Measurements from ENCODE around the gene COL6A1. TPM values are rescaled to one million over a fixed set of nuclear protein-coding genes. Genes with fewer than 3 reads are reported as not detected.
A peak's percentile ranks its signal among the peaks of the same experiment; 100 is the strongest.

Gene COL6A1
- total RNA-seq, 4 donors from 2014 or later, result 356 to 669 (median 427) TPM

DNA sequence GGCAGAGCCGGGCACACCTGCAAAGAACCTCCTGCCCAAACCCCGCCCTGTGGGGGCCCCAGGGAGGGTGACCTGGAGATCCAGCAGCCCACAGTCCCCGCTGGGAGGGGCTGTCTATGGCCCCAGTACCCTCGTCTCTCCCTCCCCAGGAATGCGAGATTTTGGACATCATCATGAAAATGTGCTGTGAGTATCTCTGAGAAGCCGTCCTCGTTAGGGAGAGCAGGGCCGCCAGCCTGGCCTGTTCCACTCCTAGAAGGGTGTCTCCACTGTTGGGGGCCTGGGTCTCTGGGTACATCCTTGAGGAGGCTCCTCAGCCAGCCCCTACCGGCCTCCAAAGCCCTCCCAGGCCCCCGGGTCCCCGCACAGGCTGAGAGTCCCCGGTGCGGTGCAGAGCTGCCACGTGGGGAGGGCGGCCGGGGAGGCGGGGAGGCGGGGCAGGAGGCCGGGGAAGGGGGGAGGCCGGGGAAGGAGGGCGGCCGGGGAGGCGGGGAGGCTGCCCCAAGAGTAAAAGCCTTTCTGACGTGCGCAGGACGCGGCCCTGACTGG is 18.7 kb downstream of the COL6A1 start:
- peaks cover 0 to 3% (median 0%) of the 10 kb centered on the region in 4 donors for H3K4me1 ChIP-seq
- H3K4me3 ChIP-seq, result no peak overlapping the region
- WGBS, 2 donors, result 79 to 84% methylated on average over 18 to 22 of the region's 27 CpGs
- TF ChIP-seq CTCF (IDR thresholded peaks at IDR 0.05), result no peak
- no peak for TF ChIP-seq POLR2A (IDR thresholded peaks at IDR 0.05)
- no peak for TF ChIP-seq EP300 (IDR thresholded peaks at IDR 0.05)
- no peaks in the 10 kb centered on the region for H3K9me3 ChIP-seq
- no peaks in the 10 kb centered on the region for H3K27me3 ChIP-seq
- peak in 1 of 2 donors; percentile 15 for DNase-seq (ENCODE audit: low spot score in 2 of 2)
- H3K27ac ChIP-seq, result peak overlapping the region in 2 of 4 donors; percentile 26 to 67
- H3K36me3 ChIP-seq, result peaks cover 0 to 97% (median 0%) of the 10 kb centered on the region in 3 donors

DNA sequence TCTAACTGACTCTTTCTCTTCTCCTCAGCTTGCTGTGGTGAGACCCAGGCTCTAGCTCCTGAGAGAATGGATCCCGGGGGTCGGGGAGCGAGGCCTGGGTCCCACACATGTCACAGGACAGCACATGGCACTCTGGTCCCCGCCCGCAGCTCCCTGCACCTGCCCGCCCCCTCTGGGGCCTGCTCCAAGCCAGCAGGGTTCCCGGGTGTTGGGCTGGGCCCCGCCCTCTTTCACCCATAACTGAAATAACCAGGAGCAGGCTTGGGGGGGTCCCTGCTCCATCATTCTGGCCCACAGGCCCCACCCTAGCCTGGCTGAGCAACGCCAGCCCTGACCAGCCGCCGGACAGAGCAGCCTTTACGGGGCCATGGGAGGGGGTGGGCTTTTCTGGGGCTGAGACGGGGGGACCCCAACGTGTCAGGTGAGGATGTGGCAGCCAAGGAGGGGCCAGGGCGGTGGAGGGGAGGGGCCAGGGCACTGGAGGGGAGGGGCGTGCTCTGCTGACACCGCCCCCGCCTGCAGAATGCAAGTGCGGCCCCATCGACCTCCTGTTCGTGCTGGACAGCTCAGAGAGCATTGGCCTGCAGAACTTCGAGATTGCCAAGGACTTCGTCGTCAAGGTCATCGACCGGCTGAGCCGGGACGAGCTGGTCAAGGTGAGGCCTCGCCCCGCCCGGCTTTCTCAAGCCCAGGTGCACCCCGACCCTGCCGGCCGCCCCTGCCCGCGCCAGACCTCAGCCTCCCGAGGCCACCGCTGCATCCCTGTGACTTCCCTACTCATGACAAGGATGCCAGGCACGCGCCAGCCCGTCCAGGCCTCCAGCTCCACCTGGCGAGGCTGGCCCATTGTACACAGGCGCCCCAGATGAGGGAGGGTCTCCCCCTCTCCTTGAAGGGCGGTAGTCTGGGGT is 19.4 kb downstream of the COL6A1 start:
- peak in 1 of 2 donors; percentile 15 for DNase-seq (ENCODE audit: low spot score in 2 of 2)

GRCh38 chr21:46001821-46002681 is 20.5 kb downstream of the COL6A1 start:
- TF ChIP-seq CTCF (IDR thresholded peaks at IDR 0.05) (no peak), EP300 (IDR thresholded peaks at IDR 0.05) (no peak), POLR2A (IDR thresholded peaks at IDR 0.05) (no peak)
- DNase-seq (ENCODE audit: low spot score in 2 of 2), result peak in 1 of 2 donors; percentile 14
- 81 to 95% methylated on average over 16 to 35 of the region's 51 CpGs for WGBS, 2 donors
- no peak overlapping the region for H3K4me3 ChIP-seq
- H3K9me3 ChIP-seq, result no peaks in the 10 kb centered on the region
- no peaks in the 10 kb centered on the region for H3K27me3 ChIP-seq
- peaks cover 0 to 79% (median 0%) of the 10 kb centered on the region in 3 donors for H3K36me3 ChIP-seq
- no peak overlapping the region for H3K27ac ChIP-seq
- H3K4me1 ChIP-seq, result no peaks in the 10 kb centered on the region

More for the DNA sequence above, 19.4 kb downstream of the COL6A1 start:
- no peaks in the 10 kb centered on the region for H3K4me1 ChIP-seq
- peak overlapping the region in 2 of 4 donors; percentile 26 to 67 for H3K27ac ChIP-seq
- H3K27me3 ChIP-seq, result no peaks in the 10 kb centered on the region
- TF ChIP-seq POLR2A (IDR thresholded peaks at IDR 0.05) (no peak), EP300 (IDR thresholded peaks at IDR 0.05) (no peak), CTCF (IDR thresholded peaks at IDR 0.05) (no peak)
- no peak overlapping the region for H3K4me3 ChIP-seq
- no peaks in the 10 kb centered on the region for H3K9me3 ChIP-seq
- 66 to 67% methylated on average over 38 to 43 of the region's 44 CpGs for WGBS, 2 donors
- H3K36me3 ChIP-seq, result peaks cover 0 to 89% (median 0%) of the 10 kb centered on the region in 3 donors

DNA sequence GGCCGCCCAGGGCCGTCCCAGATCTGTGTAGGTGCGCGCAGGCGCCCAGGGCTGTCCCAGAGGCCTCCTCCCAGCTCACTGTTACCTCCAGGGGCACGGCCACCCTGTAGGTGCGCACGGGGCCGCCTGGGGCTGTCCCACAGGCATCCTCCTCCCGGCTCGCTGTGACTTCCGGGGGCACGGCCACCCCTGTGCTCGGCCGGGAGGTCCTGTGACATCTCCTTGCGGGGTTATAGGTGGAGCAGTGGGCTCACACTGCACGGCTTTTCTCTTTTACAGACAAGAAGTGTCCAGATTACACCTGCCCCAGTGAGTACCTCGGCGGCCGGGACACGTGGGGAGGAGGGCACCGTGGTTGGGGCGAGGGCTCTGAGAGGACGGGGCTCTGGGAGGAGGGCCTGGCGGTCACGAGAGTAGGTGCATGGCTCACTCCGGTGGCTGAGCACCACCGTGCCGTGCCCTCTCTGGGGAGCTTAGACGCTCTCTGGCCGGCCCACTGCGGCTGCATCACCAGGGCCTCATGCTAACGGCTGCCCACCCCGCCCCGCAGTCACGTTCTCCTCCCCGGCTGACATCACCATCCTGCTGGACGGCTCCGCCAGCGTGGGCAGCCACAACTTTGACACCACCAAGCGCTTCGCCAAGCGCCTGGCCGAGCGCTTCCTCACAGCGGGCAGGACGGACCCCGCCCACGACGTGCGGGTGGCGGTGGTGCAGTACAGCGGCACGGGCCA is 21.4 kb downstream of the COL6A1 start:
- no peaks in the 10 kb centered on the region for H3K27me3 ChIP-seq
- no peak overlapping the region for H3K27ac ChIP-seq
- H3K4me1 ChIP-seq, result no peaks in the 10 kb centered on the region
- peaks cover 0 to 69% (median 0%) of the 10 kb centered on the region in 3 donors for H3K36me3 ChIP-seq
- H3K4me3 ChIP-seq, result no peak overlapping the region
- WGBS, 2 donors, result 87 to 98% methylated on average over 41 to 43 of the region's 54 CpGs
- no peaks in the 10 kb centered on the region for H3K9me3 ChIP-seq
- DNase-seq (ENCODE audit: low spot score in 2 of 2), result peak in 1 of 2 donors; percentile 11
- TF ChIP-seq POLR2A (IDR thresholded peaks at IDR 0.05) (no peak), EP300 (IDR thresholded peaks at IDR 0.05) (no peak), CTCF (IDR thresholded peaks at IDR 0.05) (no peak)
